Spleen (tissue), 11 donors: ENCODE measurements around the gene POLR1E. TPM values are rescaled to one million over a fixed set of nuclear protein-coding genes. Genes with fewer than 3 reads are reported as not detected.

Source experiments
- DNase-seq: peaks from one replicate; pipeline ENCODE4 v3.0.0-alpha.2; 2020
- H3K27ac ChIP-seq, 8 donors: fragments of 200-600 bp; sonication (generic) in 7 of 8; 1 replicate in 4 of 8; 2 replicates in 4 of 8; pipeline versions ENCODE4 v1.5.0 to v1.8.0; 2016 to 2021; ENCODE audit warnings: inconsistent platforms in 4 of 8, mild to moderate bottlenecking in 4 of 8, moderate library complexity in 1 of 8
- H3K27me3 ChIP-seq, 7 donors: fragments of 200-600 bp; sonication (generic) in 6 of 7; replicated peaks in 1 of 7; 1 replicate in 4 of 7; 2 replicates in 3 of 7; pipeline versions ENCODE4 v1.5.0 to v1.8.0; 2016 to 2021; ENCODE audit warnings: inconsistent platforms in 3 of 7, mild to moderate bottlenecking in 1 of 7
- H3K36me3 ChIP-seq, 6 donors: fragments of 200-600 bp; sonication (generic) in 5 of 6; 1 replicate in 4 of 6; 2 replicates in 2 of 6; pipeline versions ENCODE4 v1.5.0 to v1.8.0; 2016 to 2021; ENCODE audit warnings: inconsistent platforms in 2 of 6
- H3K4me1 ChIP-seq, 6 donors: fragments of 200-600 bp; sonication (generic) in 5 of 6; 1 replicate in 3 of 6; 2 replicates in 3 of 6; pipeline versions ENCODE4 v1.5.0 to v1.8.0; 2016 to 2021; ENCODE audit warnings: inconsistent platforms in 3 of 6
- H3K4me3 ChIP-seq, 8 donors: fragments of 200-600 bp; sonication (generic) in 7 of 8; 1 replicate in 4 of 8; 2 replicates in 4 of 8; pipeline versions ENCODE4 v1.5.0 to v1.8.0; 2016 to 2021; ENCODE audit warnings: inconsistent platforms in 4 of 8, mild to moderate bottlenecking in 4 of 8, moderate library complexity in 2 of 8
- H3K9me3 ChIP-seq, 8 donors: fragments of 200-600 bp; sonication (generic) in 7 of 8; 1 replicate in 4 of 8; 2 replicates in 4 of 8; pipeline versions ENCODE4 v1.5.0 to v1.8.0; 2016 to 2021; ENCODE audit warnings: inconsistent platforms in 4 of 8
- CTCF ChIP-seq, 11 experiments: fragments of 200-600 bp in 7 of 11; fragments of 450-650 bp in 4 of 11; sonication (generic) in 4 of 11; IDR thresholded peaks in 8 of 11; conservative IDR thresholded peaks in 3 of 11; 1 replicate in 7 of 11; 2 replicates in 4 of 11; pipeline versions ENCODE4 v1.4.0 to v1.8.0; 2016 to 2021; ENCODE audit warnings: antibody characterized with exemption in 11 of 11, inconsistent platforms in 4 of 11, mild to moderate bottlenecking in 1 of 11
- POLR2A ChIP-seq, 3 donors: fragments of 450-650 bp; IDR thresholded peaks; one replicate each; pipeline ENCODE4 v1.5.1; 2017; ENCODE audit warnings: antibody characterized with exemption in 3 of 3, mild to moderate bottlenecking in 1 of 3
- POLR2AphosphoS5 ChIP-seq, 3 donors: sonication (generic); formaldehyde crosslinking; IDR thresholded peaks; one replicate each; pipeline ENCODE4 v1.5.1; 2017; ENCODE audit warnings: antibody characterized with exemption in 3 of 3
- WGBS, 5 donors: extraction: QIAGEN DNeasy Blood & Tissue Kit in 3 of 5; methylation state at CpG; one replicate each; pipeline versions ENCODE4 v1.1.5 to v1.1.7; 2013 to 2018; 5-methylcytosine and 5-hydroxymethylcytosine counted together
- intact Hi-C: fragments of 100-400 bp; cut with DNase I; formaldehyde crosslinking; loops from one replicate; pipeline ENCODE4 v1.15.0; 2023; ENCODE audit warnings: low total_unique reads
- polyA plus RNA-seq, 3 donors: library from polyadenylated mRNA; stranded (reverse); fragments of 200-250 nt; gene quantifications; one replicate each; pipeline ENCODE4 v1.2.1, GENCODE V29; 2013
- total RNA-seq, 7 donors: library from RNA; depleted of rRNA in 3 of 7; stranded (reverse); fragments of >200 nt in 3 of 7; fragmentation: NEBNext Ultra II Directional in 4 of 7; extraction: Animal tissue kit (Norgen Biotek cat#: 25700) in 4 of 7; gene quantifications; one replicate each; pipeline versions ENCODE4 v1.1.0 to v1.2.1, GENCODE V29; 2016 to 2021
- donor health status: healthy with polysubstance abuse.
- donor health status: DM: no; HTN: no; CAD: no; lungs with moderate emphysema.
- donor health status: DM: no; HTN: no; CAD: no.
- donor health status: Bipolar disorder and iron deficiency.
- donor health status: healthy.
- donor health status: DM: no; HTN: no; CAD: no.
- donor health status: DM: yes; HTN: yes; CAD: no.

The POLR1E gene
- total and polyA plus RNA-seq, 10 donors = 14.4 to 21.0 (median 18.0) TPM

GRCh38 chr9:37514999-37515398 lies 29.3 kb downstream of the POLR1E start:
- Histone ChIP-seq H3K27me3 (no peaks in the 10 kb centered on the region), H3K36me3 (peaks cover 3 to 91% (median 19%) of the 10 kb centered on the region in 6 donors), H3K9me3 (no peaks in the 10 kb centered on the region), H3K4me3 (no peak overlapping the region), H3K4me1 (no peaks in the 10 kb centered on the region), H3K27ac (no peak overlapping the region)
- TF ChIP-seq CTCF (IDR thresholded peaks at IDR 0.05 in 8 of 11, conservative IDR thresholded peaks at IDR 0.05 in 3 of 11) (no peak), POLR2A (IDR thresholded peaks at IDR 0.05) (no peak), POLR2AphosphoS5 (IDR thresholded peaks at IDR 0.05) (no peak)
- 89 to 94% (median 93%) methylated on average over 7 of the region's 7 CpGs for WGBS, 5 donors
- no peak for DNase-seq
- intact Hi-C loops = no loop called here

DNA sequence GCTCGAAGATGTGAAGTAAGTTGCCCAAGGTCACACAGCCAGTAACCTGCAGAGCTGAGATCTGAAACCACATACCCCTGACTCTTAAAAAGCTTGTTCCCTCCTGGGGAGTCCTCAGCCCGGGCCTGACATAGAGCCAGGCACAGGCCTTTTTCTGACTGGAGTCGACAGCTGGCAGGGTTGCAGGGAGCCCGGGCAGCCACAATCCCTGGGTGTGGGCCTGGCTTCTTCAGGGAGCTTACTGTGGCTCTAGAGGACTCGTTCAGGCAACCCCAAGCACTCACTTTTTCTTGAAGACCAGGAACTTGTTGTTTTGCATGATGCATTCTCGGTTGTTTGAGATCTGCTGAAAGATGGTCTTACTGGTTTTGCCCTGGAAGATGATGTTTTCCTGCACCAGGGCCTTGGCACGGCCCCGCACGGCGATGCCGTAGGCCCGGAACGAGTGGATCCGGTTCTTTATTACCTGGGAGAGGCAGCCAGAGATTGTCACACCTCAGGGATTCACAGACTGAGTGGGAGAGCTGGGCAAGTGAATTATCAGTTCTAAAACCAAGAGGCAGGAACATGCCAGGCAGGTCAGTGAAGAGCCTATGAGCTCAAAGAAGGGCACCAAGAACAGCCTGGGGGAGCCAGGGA lies 30.0 kb downstream of the POLR1E start:
- Histone ChIP-seq H3K36me3 (peaks cover 3 to 91% (median 19%) of the 10 kb centered on the region in 6 donors), H3K4me3 (no peak overlapping the region), H3K4me1 (no peaks in the 10 kb centered on the region), H3K27ac (no peak overlapping the region), H3K9me3 (no peaks in the 10 kb centered on the region), H3K27me3 (no peaks in the 10 kb centered on the region)
- intact Hi-C loops = no loop called here
- TF ChIP-seq POLR2AphosphoS5 (IDR thresholded peaks at IDR 0.05) = peak in 1 of 3 donors; percentile 6
- TF ChIP-seq POLR2A (IDR thresholded peaks at IDR 0.05) = no peak
- no peak for TF ChIP-seq CTCF (IDR thresholded peaks at IDR 0.05 in 8 of 11, conservative IDR thresholded peaks at IDR 0.05 in 3 of 11)
- WGBS, 5 donors = 90 to 97% (median 95%) methylated on average over 13 to 14 of the region's 14 CpGs
- DNase-seq = no peak

GRCh38 chr9:37517923-37518322 lies 32.2 kb downstream of the POLR1E start:
- H3K4me3 ChIP-seq = no peak overlapping the region
- H3K9me3 ChIP-seq = no peaks in the 10 kb centered on the region
- intact Hi-C loops = no loop called here
- no peak for DNase-seq
- H3K4me1 ChIP-seq = no peaks in the 10 kb centered on the region
- H3K36me3 ChIP-seq = peaks cover 3 to 91% (median 34%) of the 10 kb centered on the region in 6 donors
- TF ChIP-seq POLR2A (IDR thresholded peaks at IDR 0.05) (no peak), POLR2AphosphoS5 (IDR thresholded peaks at IDR 0.05) (peak in 2 of 3 donors; percentile 6 to 9)
- WGBS, 5 donors = 79 to 98% (median 87%) methylated on average over 3 to 13 of the region's 13 CpGs
- no peaks in the 10 kb centered on the region for H3K27me3 ChIP-seq
- no peak overlapping the region for H3K27ac ChIP-seq

- intact Hi-C loops = no loop called here
- Histone ChIP-seq H3K4me3 (no peak overlapping the region), H3K27me3 (no peaks in the 10 kb centered on the region), H3K4me1 (no peaks in the 10 kb centered on the region), H3K27ac (no peak overlapping the region), H3K9me3 (no peaks in the 10 kb centered on the region), H3K36me3 (peaks cover 0 to 91% (median 51%) of the 10 kb centered on the region in 6 donors)
- WGBS, 5 donors = 87 to 100% (median 93%) methylated on average over 3 of the region's 3 CpGs
- TF ChIP-seq POLR2AphosphoS5 (IDR thresholded peaks at IDR 0.05) (no peak), CTCF (IDR thresholded peaks at IDR 0.05 in 8 of 11, conservative IDR thresholded peaks at IDR 0.05 in 3 of 11) (no peak), POLR2A (IDR thresholded peaks at IDR 0.05) (no peak)
- no peak for DNase-seq
Measured at GRCh38 chr9:37520641-37521040, 34.9 kb downstream of the POLR1E start.
